NCI-H2227 (cell line): ENCODE data around the gene ZNF609.

Source experiments
- DNase-seq: peaks from one replicate; lab custom pipeline; 2025; ENCODE audit not compliant: unreplicated experiment; lab: John Stamatoyannopoulos, UW

The ZNF609 gene

DNA sequence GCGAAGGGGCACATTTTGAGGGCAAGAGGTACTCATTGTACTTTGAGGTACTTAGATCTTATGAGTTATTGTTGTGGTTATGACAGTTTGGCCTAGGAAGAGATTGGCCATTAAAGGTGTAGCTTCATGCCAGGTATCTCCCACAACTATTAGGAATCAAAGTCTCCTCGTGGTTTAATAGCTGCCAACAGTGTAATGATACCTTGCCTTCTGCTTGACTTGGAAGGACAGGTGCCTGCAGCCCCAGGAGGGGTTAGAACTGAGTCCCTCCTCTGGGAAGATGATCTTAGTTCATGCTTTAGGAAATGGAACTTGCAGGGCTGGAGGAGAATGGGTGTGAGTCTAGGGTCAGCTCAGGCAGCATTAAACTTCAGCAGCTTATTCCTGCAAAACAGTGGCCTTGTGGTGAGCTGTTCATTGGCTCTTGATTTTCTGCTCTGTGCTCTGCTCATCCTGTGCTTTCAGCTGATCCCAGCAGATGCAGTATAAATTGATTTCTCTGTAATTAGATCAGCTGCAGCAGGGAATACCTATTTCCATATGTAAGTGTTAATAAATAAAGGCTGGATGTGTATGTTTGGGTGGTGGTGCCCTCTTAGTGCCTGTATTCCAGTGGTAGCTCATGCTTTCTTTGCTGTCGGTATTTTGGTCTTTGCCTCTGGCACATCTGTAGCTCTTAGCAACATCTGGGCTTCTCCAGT, 40.5 kb downstream of the ZNF609 start:
- no peak for DNase-seq

- DNase-seq: no peak
Measured at GRCh38 chr15:64501396-64501715, 41.0 kb downstream of the ZNF609 start.

- no peak for DNase-seq
Measured at GRCh38 chr15:64502151-64502550, 41.8 kb downstream of the ZNF609 start.

DNA sequence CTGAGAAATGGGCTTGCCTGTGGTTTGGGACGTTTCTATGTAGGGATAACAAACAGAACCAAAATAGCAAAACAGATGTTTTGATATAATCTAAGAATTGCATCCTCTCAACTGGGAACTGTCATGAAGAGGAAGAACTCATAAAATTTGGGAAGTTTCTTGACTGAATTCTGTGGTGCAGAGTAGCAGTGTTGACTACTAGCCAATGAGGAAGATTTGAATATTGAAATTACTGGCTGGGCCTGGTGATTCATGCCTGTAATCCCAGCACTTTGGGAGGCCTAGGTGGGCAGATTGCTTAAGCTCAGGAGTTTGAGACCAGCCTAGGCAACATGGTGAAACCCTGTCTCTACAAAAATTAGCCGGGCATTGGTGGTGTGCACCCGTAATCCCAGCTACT, 42.2 kb downstream of the ZNF609 start:
- DNase-seq: no peak

- DNase-seq: peak; percentile 24
Measured at GRCh38 chr15:64503197-64503596, 42.8 kb downstream of the ZNF609 start.

GRCh38 chr15:64503640-64504039, 43.3 kb downstream of the ZNF609 start:
- DNase-seq: no peak

DNA sequence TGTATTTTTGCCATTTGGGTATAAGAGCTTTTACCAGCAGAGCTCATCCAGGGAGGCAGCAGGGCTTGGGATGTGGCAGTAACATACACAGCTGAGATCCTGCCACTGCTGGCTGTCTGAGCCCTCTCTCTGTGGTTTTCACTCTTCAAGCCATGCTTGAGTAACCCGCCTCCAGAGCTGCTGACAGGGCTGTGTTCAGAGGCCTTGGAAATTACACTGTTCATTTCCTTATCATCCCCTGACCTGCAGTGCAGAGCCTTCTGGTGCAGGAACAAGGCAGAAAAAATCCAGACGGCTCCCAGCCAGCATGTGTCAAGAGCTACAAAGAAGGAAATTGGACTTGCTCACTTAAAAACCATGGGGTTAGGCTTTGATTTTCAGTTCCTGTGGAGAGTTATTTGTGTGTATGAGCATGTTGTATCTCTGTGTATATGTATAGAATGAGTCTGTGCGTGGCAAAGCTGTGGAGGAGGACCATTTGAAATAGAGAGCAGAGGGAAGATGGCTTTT, 47.0 kb downstream of the ZNF609 start:
- DNase-seq: peak; percentile 78

- DNase-seq: no peak
Measured at GRCh38 chr15:64507845-64508244, 47.5 kb downstream of the ZNF609 start.

DNA sequence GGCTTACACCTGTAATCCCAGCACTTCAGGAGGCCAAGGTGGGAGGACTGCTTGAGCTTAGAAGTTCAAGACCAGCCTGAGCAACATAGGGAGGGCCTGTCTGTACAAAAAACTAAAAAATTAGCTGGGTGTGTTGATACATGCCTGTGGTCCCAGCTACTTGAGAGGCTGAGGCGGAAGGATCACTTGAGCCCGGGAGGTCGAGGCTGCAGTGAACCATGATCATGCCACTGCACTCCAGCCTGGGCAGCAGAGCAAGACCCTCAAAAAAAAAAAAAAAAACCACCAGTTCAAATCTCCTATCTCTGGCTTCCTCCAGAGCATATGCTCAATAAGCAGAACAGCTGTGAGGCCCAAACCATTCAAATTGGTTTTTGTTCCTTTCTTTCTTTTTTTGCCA, 53.4 kb downstream of the ZNF609 start:
- no peak for DNase-seq

- no peak for DNase-seq
Measured at GRCh38 chr15:64515196-64515595, 54.8 kb downstream of the ZNF609 start.

DNA sequence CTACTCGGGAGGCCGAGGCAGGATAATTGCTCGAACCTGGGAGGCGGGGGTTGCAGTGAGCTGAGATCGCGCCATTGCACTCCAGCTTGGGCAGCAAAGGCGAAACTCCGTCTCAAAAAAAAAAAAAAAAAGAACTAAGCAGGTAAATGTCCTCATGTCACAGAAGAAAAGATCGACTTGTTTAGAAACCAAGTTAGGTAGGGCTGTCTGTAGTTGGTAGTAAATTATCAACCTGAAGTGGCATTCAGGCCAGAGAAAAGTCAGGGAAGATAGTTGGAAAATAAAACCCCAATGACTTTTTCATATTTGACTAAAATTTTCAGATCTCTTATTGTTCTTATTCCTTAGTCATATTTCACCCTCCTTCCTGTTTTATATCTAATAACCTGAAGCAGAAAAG, 55.4 kb downstream of the ZNF609 start:
- no peak for DNase-seq

- DNase-seq: no peak
Measured at GRCh38 chr15:64519897-64520296, 59.5 kb downstream of the ZNF609 start.

DNA sequence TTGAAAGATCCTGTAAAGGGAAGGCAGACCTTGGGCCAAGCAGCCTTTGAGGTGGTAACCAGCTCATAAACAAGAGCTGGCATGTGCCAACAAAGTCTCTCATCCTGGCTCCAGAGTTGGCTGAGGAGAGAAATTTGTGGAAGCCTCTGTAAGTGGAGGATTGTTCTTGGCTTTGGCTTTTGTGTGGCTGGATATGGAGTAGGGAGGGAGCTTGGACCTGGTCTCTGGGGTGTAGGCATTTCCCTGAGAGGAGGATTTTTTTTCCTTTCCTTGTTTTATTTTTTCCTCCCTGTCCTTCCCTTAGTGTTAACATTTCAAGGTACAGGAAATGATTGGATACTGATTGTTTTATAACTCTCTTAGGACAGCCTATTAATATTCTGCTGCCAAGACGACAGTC, 60.8 kb downstream of the ZNF609 start:
- no peak for DNase-seq

- peak; percentile 31 for DNase-seq
Measured at GRCh38 chr15:64521726-64522164, 61.4 kb downstream of the ZNF609 start.

DNA sequence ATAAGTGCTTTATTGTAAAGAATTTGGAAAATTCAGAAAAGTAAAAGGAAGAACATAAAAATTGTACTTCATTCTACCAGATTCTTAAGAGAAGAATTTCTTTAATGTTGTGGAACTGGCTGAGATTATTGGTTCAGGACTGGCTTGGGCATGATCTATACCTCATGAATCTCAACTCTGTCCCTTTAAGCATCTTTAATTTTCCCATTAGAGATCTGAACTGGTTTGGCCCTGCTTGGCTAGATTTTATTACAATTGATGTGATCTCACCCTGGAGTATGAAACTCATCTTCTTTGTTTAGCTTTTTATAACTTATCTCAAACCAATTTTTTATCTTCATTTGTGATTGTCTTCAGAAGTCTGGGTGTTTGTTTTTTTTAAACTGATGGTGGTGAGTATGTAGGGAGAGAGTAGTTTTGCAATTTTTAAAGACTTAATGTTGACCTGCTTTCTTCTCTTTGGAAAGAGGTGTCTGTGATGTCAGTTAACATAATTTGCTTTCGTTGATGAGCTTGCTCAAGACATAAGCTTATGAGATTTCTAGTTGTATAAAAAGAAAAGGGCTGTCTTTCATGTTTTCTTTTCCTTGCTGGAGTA, 61.9 kb downstream of the ZNF609 start:
- no peak for DNase-seq

DNA sequence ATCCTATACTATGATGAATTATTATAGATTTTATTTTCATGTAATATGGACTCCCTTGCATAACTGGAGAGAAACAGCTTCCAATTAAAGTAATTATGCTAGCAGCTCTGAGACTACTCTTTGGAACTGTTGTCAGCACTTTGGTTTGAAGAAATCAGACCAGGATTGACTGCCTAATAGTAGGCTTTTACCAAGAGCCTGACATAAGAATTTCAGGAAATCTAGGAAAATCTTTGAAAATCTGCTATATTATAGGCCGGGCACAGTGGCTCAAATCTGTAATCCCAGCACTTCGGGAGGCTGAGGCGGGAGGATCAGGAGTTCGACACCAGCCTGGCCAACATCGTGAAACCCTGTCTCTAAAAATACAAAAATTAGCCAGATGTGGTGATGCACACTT, 62.9 kb downstream of the ZNF609 start:
- DNase-seq: no peak

DNA sequence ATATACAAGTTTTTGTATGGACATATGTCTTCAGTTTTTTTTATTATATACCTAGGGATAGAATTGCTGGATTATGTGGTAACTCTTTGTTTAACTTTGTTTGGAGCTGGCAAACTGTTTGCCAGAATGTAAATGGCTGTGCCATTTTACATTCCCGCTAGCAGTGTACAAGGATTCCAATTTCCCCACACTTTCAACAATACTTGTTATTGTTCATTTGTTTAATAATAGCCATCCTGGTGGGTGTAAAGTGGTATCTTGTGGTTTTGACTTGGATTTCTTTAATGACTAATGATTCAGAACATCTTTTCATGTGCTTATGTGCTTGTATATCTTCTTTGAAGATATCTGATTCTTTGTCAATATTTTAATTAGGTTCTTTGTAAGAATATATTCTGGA, 64.4 kb downstream of the ZNF609 start:
- no peak for DNase-seq

- no peak for DNase-seq
Measured at GRCh38 chr15:64525828-64526530, 65.6 kb downstream of the ZNF609 start.

GRCh38 chr15:64527263-64527984, 67.0 kb downstream of the ZNF609 start:
- DNase-seq: no peak

GRCh38 chr15:64528871-64529270, 68.5 kb downstream of the ZNF609 start:
- DNase-seq: no peak

DNA sequence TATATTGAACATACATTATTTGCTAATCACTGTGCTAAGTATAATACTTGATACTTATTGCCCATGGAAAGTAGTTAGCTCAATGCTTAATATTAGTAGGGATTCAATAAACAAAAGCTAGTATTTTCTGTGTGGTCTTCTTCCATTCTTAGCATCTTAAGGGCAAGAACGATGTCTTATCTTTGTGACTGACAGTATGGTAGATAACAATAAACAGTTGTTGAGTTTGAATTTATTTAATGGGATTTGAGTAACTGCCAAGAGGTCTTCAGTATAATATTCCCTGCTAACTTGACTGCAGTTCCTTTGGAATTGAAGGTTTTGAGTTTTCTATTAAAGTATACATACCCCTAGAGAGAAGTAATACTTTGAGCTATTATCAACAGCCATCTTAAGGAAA, 70.1 kb downstream of the ZNF609 start:
- DNase-seq: no peak

DNA sequence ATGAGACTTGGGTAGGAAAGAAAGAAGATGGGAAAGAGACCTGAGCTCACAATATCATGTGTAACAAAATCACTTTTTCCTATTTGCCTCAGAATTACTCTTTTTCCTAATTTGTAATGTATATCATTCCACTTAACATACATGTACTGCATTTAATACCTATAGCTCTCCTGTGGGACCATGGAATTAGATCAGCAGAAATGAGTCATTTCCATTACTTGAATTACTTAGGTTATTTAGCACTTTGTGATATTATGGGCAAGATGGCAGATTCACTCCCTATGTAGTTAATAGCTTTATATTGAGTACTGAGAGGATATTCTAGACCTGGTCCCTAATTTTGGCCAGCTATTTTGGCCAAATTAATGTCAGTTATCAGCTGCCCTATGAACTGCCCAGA, 70.5 kb downstream of the ZNF609 start:
- DNase-seq: no peak
